ENCODE data around the gene FRRS1. TPM values are rescaled to one million over a fixed set of nuclear protein-coding genes. Genes with fewer than 3 reads are reported as not detected.

Gene FRRS1
- total and polyA plus RNA-seq, 12 donors: 0.81 to 26.8 (median 16.5) TPM

GRCh38 chr1:99717005-99717404 is 49.4 kb downstream of the FRRS1 start:
- no peak for DNase-seq
- peaks cover 0 to 7% of the 10 kb centered on the region in 2 donors for H3K36me3 ChIP-seq (replicated peaks in 1 of 2)
- intact Hi-C loops (cut with DNase I): no loop called here
- 76 to 100% (median 96%) methylated on average over 1 of the region's 1 CpG for WGBS, 4 donors
- no peaks in the 10 kb centered on the region for H3K9me3 ChIP-seq (replicated peaks in 1 of 3)
- no peak overlapping the region for H3K4me3 ChIP-seq
- no peaks in the 10 kb centered on the region for H3K27me3 ChIP-seq
- TF ChIP-seq POLR2A (IDR thresholded peaks at IDR 0.05) (no peak), CTCF (IDR thresholded peaks at IDR 0.05) (no peak)
- no peak overlapping the region for H3K27ac ChIP-seq
- no peaks in the 10 kb centered on the region for H3K4me1 ChIP-seq (replicated peaks in 1 of 2)

DNA sequence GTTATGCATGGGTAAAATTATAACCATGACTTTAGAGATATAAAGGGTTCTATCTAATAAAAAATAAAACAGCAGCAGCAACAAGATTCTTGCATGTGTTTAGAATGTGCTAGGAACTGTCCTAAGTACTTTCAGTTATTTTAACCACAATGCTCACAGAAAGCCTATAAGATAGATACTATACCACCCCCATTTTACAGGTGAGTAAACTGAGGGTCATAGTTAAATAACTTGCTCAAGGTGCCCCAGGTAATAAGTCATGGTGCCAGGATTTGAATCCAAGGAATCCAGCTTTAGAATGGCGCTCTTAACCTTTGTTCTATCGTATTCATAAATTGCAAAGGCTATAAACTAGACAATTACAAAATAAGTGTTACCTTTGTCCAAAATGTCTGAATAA is 53.4 kb downstream of the FRRS1 start:
- peaks cover 0 to 9% of the 10 kb centered on the region in 2 donors for H3K4me1 ChIP-seq (replicated peaks in 1 of 2)
- TF ChIP-seq POLR2A (IDR thresholded peaks at IDR 0.05): no peak
- TF ChIP-seq CTCF (IDR thresholded peaks at IDR 0.05): no peak
- 96 to 99% (median 98%) methylated on average over 2 of the region's 2 CpGs for WGBS, 4 donors
- intact Hi-C loops (cut with DNase I): no loop called here
- H3K9me3 ChIP-seq (replicated peaks in 1 of 3): no peaks in the 10 kb centered on the region
- H3K36me3 ChIP-seq (replicated peaks in 1 of 2): peaks cover 0 to 19% of the 10 kb centered on the region in 2 donors
- no peak overlapping the region for H3K27ac ChIP-seq
- no peak for DNase-seq
- no peak overlapping the region for H3K4me3 ChIP-seq
- H3K27me3 ChIP-seq: no peaks in the 10 kb centered on the region

DNA sequence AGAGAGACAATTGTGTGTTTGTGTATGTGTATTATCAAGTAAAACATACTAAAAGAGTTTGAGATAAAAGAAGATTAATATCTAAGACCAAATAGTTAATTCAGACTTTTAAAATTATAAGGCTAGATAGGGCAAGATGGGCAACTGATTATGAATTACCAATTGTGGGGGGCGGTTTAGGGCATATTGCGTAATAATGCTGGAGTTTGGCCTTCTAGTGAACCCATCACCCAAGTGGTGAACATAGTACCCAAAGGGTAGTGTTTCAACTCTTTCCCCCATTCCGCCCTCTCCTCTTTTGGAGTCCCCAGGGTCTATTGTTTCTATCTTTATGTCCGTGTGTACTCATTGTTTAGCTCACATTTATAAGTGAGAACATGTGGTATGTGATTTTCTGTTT is 55.4 kb downstream of the FRRS1 start:
- no peaks in the 10 kb centered on the region for H3K9me3 ChIP-seq (replicated peaks in 1 of 3)
- no peak overlapping the region for H3K4me3 ChIP-seq
- TF ChIP-seq CTCF (IDR thresholded peaks at IDR 0.05) (no peak), POLR2A (IDR thresholded peaks at IDR 0.05) (no peak)
- DNase-seq: no peak
- intact Hi-C loops (cut with DNase I): no loop called here
- H3K27me3 ChIP-seq: no peaks in the 10 kb centered on the region
- WGBS, 4 donors: 94 to 98% (median 96%) methylated on average over 4 of the region's 4 CpGs
- H3K36me3 ChIP-seq (replicated peaks in 1 of 2): peaks cover 0 to 12% of the 10 kb centered on the region in 2 donors
- H3K27ac ChIP-seq: no peak overlapping the region
- H3K4me1 ChIP-seq (replicated peaks in 1 of 2): peaks cover 0 to 18% of the 10 kb centered on the region in 2 donors

GRCh38 chr1:99707535-99708142 is 58.8 kb downstream of the FRRS1 start:
- intact Hi-C loops (cut with DNase I): loop anchor here in 1 of 2 donors (10.0 kb wide), 2 partner anchors 223 to 533 kb away; no protein-coding TSS in a partner anchor

More at GRCh38 chr1:99707535-99708142, 58.8 kb downstream of the FRRS1 start:
- no peaks in the 10 kb centered on the region for H3K9me3 ChIP-seq (replicated peaks in 1 of 3)
- no peak for TF ChIP-seq POLR2A (IDR thresholded peaks at IDR 0.05)
- TF ChIP-seq CTCF (IDR thresholded peaks at IDR 0.05): peak; percentile 89 to 95 (median 92)
- DNase-seq: peak; percentile 58 to 93 (median 81)
- WGBS, 4 donors: 12 to 17% (median 14%) methylated on average over 4 of the region's 4 CpGs
- peaks cover 0 to 22% of the 10 kb centered on the region in 2 donors for H3K4me1 ChIP-seq (replicated peaks in 1 of 2)
- H3K27ac ChIP-seq: no peak overlapping the region
- no peaks in the 10 kb centered on the region for H3K27me3 ChIP-seq
- H3K4me3 ChIP-seq: no peak overlapping the region
- peaks cover 0 to 12% of the 10 kb centered on the region in 2 donors for H3K36me3 ChIP-seq (replicated peaks in 1 of 2)

All from adrenal gland (tissue), 12 donors.